SK-N-SH (cell line): ENCODE data around the gene FGF5.

Source experiments
- EP300 ChIP-seq, 2 experiments: IDR thresholded peaks; 2 replicates each; pipeline versions ENCODE4 v1.4.0 to v1.6.1; 2012; ENCODE audit warnings: borderline replicate concordance in 1 of 2, low read depth in 1 of 2, low read length in 1 of 2
- EZH2phosphoT487 ChIP-seq: fragments of 200-600 bp; sonication (generic); IDR thresholded peaks from 2 replicates; pipeline ENCODE4 v1.6.1; 2017; ENCODE audit warnings: low read depth, mixed run types, mild to moderate bottlenecking, antibody characterized with exemption, moderate library complexity, borderline replicate concordance
- POLR2AphosphoS5 ChIP-seq: IDR thresholded peaks from 2 replicates; pipeline ENCODE4 v1.6.1; 2012; ENCODE audit warnings: low read depth, low read length
- TF ChIP-seq, protein P1 (sequence below): fragments of 200-600 bp; sonication (generic); IDR thresholded peaks from 2 replicates; pipeline ENCODE4 v1.6.1; 2017; ENCODE audit warnings: antibody characterized with exemption, mild to moderate bottlenecking, moderate library complexity

DNA sequence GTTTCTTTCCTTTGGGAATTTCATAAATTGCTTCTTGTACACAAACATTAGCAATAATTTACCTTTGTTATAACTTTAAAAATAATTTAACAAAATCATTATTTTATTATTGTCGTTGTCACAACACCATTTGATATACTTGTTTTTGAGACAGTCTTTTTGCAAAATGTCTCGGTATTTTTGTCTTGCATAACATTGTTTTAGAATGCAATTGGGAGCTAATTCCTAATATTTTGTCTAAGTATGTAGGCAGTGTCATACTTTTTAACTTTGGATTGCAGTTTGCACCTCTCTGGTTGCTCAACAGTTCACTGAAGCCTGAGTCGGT, 68.7 kb downstream of the FGF5 start:
- TF ChIP-seq EZH2phosphoT487: no peak
- no peak for TF ChIP-seq POLR2AphosphoS5
- no peak for TF ChIP-seq EP300 (IDR thresholded peaks at IDR 0.05; ENCODE audit: borderline replicate concordance in 1 of 2, low read depth in 1 of 2, low read length in 1 of 2)
- TF ChIP-seq, protein P1, sequence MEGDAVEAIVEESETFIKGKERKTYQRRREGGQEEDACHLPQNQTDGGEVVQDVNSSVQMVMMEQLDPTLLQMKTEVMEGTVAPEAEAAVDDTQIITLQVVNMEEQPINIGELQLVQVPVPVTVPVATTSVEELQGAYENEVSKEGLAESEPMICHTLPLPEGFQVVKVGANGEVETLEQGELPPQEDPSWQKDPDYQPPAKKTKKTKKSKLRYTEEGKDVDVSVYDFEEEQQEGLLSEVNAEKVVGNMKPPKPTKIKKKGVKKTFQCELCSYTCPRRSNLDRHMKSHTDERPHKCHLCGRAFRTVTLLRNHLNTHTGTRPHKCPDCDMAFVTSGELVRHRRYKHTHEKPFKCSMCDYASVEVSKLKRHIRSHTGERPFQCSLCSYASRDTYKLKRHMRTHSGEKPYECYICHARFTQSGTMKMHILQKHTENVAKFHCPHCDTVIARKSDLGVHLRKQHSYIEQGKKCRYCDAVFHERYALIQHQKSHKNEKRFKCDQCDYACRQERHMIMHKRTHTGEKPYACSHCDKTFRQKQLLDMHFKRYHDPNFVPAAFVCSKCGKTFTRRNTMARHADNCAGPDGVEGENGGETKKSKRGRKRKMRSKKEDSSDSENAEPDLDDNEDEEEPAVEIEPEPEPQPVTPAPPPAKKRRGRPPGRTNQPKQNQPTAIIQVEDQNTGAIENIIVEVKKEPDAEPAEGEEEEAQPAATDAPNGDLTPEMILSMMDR: no peak
